Bone marrow (tissue), 2 donors: ENCODE data around the gene CAMSAP1.

Source experiments
- DNase-seq, 2 donors: peaks; one replicate each; lab custom pipeline; 2025; lab: John Stamatoyannopoulos, UW

Gene CAMSAP1

DNA sequence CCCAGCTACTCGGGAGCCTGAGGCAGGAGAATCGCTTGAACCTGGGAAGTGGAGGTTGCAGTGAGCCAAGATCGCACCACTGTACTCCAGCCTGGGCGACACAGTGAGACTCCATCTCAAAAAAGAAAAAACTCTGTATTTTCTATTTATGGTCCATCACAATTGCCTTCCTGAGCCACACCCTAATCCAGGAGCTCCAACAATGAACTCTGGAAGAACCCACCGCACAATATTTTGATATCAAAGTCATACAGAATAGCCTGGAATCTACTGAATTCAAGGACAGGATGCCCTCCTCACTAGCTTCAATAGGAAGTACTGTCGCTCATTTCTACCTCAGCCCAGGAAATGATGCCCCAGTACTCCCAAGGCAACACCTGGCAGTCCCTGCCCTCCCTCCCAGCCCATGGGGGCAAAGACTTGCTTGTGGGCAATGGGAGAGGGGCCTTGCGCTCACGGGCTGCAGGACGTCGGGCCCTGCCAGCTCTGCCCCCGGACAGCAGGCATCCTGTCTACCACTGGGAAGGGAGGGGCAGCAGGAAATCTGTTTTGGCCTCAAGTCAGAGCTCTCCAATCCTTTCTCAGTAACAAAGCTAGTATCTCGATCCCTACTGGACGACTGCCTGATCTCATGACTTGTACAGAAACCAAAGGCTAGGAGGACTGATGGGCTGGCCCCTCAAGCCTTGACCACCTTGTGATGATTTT lies 34.1 kb upstream of the CAMSAP1 start:
- DNase-seq, result no peak

DNA sequence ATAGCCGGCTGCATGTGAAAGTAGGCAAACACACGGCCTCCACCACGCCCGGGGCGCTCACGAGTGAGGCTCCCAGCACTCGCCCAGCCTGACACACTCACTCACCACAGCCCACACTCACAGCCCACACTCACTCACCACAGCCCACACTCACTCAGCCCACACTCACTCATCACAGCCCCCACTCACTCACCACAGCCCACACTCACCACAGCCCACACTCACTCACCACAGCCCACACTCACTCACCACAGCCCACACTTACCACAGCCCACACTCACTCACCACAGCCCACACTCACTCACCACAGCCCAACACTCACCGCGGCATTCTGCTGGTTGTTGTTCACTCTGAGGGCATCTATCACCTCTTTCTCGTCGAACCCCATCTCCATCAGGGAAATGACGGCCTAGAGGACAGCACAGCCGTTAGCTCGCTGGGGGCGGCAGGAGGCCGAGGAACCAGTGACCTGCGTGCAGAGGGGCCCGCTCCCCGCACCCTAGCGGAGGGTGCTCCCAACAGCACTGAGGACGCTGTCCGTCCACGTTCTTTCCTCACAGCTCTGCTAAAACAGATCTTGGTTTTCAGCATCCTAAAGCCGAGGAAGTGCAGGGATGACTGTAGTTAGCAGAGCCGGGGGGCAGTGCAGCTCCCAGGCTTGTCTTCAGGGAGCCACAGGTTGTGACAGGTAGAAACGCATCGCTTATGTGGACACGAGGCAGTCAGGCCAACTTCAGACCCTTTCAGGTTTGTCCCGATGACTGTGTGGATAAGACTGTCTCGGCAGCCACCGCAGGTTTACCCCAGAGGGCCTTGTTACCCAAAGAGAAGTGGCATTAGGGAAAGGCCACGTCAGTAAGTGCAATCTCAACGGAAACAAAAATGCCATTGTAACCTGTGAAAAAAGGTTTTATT lies 32.3 kb upstream of the CAMSAP1 start:
- no peak for DNase-seq

DNA sequence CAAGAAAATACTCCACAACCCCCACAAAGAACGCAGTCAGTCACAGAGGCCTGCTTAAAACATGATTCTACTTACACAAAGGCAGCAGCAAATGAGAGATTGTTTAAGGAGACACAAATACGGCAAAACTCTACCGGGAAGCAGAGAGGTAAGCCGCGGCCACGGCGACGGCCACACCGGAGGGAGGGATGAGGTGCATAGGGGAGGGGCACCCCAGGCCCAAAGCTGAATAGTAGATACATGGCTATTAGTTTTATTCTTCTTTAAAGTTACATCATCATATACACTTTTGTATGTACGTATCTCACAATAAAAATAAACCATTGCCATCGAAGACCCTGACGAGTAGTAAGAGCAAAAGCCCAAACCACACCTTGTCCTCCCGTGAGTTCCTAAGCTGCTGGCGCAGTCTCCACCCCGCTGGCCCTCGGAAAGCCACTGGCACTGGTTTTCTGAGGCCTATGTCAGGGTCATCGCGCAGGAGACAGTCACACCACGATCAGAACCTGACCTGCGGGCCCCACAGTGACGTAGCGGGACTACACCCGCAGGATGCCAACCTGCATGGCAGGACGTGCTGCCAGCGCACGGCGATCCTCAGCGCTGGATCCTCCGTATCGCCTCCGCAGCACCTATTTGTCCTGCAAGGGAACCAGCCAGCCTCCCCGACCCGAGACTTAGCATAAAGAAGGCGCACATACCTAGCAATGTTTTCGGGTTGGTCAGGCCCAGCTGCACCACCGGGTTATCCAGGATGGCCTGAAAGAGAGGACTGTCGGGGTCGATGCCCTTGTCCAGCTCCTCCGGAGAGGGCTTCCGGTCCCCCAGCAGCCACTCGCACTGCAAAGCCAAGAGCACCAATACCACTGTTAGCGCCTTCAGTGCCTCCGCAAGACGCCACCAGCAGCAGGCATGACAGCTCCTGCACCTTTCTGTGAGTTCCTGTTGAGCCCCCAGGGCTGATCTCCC lies 30.5 kb upstream of the CAMSAP1 start:
- DNase-seq, result no peak

DNA sequence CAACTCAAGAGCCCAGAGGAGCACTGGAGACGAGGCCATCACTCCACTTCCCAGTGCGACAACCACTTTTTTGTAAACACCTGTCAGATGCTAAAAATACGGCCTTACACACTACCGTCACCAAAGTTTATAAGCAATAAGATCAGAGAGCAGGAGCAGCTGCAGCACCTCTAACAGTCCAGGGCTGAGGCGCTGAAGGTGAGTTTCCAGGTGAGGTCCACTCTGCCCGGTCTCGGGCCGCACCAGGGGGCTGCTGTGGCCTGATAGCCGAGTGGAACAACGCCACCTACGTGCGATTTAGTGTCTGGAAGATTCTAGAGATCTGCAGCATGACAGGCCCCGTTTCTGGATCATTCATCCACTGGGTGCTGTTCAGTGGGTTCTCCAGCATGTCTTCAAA lies 25.8 kb upstream of the CAMSAP1 start:
- DNase-seq, result no peak

DNA sequence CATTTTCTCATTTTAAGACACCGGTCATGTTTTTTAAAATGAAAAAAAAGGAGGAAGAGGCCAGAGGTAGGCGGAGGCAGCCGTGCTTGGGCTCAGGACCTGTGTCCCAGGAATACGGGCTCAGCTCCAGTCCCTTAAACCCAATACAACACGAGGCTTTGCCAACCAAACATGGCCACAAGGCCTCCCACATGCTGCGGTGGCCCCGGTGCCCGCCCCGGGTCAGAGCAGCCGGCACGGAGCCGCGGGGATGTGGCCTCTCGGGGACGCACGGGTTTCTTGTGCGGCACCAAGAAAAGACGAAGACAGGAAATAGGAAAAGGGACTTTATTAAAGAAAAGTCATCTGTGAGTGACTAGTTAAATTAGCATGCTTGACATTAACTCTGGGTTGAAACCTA lies 25.3 kb upstream of the CAMSAP1 start:
- DNase-seq, result no peak

DNA sequence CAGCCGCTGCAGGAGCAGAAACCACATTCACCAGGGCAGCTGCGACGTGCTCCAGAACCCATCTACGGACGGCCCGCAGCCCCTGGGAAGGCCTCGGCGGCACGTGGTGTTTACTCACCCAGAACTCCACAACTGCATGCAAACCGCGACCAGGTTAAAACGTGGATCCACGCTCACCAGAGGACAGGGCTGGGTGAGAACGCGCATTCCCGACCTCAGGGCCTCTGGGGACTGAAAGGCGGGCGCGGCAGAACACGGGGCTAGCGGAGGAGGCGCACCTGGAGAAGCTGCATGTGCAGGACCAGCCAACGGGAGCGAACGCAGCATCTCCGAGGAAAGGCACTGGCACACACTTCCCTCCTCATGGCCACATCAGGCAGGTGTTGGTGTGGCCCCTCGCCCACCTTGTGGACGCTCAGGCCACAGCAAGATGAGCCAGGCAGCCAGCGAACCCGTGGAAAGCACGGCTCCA lies 24.0 kb upstream of the CAMSAP1 start:
- DNase-seq, result no peak

DNA sequence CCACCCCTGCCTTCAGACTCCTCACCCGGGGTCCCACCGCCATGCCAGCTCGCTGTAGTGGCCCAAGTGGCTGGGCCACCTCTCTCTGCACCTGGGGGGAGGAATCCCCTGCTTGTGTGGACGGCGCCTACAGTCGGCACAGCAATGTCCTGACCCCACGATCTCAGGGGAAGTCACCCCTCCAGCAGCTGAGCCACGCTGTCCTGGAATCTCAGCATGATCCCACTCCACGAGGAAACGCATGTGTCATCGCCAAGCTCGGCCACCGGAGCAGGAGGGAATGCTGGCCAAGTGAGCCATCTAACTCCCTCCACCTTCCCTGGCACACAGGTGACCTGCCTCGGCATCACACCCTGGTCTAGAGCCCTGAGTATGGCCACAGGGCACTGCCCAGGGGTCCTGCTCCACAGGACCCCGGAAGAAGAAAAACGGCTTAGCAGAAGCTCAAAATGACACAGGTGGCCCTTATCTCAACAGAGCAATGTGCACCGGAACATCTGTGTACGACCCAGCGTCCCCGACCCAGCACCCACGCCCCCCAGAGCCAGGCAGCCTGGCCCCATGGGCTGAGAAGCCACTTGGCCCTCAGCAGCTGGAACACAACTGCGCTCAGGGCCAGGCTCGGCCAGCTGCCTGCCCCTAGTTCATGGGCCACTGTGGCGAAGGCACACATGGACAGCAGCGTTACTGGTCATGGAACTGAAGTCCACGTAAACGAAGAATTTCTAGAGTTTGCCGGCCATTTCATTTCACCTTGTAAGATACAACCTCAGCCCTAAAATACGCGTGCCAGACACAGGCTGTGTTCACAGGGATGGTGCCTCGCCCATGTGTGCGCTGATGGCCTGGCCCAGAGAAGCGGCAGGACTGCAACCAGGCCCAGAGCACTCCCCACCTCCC lies 23.4 kb upstream of the CAMSAP1 start:
- DNase-seq, result no peak

DNA sequence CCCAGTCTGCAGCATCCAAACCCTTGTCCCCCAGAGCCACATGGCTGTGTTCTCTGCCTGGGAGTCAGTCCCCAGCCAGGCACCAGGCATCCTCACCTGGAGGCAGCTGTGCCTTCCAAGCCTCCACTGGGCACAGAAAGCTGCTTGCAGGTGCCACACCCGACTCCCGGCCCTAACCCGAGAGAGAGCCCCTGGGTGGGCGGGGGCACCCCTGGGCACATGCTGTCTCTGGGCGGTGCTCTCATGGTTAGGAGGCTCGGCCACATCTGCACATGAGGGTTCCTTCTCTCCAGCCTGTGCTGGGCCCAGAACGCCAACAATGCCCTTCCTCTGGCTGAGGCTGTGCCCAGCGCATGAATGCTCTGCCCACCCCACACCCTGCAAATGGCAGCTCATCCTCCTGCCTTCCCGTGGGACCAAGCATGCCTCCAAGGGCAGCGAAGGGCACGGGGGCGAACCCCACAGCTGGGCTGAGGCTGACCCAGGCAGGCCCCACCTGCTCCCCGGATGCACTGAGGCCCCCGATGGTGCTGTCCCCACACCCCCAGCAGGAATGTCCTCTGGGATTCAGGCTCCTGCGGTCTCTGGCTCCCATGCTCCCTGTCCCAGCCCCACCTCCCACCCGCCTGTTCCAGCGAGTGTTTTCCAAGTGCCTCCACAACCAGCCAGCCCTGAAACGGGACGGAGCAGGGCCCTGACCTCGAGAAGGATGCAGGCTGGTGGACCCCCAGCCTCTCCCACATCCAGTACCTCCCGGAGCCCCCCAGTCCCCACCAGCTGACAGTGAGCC lies 22.5 kb upstream of the CAMSAP1 start:
- no peak for DNase-seq

DNA sequence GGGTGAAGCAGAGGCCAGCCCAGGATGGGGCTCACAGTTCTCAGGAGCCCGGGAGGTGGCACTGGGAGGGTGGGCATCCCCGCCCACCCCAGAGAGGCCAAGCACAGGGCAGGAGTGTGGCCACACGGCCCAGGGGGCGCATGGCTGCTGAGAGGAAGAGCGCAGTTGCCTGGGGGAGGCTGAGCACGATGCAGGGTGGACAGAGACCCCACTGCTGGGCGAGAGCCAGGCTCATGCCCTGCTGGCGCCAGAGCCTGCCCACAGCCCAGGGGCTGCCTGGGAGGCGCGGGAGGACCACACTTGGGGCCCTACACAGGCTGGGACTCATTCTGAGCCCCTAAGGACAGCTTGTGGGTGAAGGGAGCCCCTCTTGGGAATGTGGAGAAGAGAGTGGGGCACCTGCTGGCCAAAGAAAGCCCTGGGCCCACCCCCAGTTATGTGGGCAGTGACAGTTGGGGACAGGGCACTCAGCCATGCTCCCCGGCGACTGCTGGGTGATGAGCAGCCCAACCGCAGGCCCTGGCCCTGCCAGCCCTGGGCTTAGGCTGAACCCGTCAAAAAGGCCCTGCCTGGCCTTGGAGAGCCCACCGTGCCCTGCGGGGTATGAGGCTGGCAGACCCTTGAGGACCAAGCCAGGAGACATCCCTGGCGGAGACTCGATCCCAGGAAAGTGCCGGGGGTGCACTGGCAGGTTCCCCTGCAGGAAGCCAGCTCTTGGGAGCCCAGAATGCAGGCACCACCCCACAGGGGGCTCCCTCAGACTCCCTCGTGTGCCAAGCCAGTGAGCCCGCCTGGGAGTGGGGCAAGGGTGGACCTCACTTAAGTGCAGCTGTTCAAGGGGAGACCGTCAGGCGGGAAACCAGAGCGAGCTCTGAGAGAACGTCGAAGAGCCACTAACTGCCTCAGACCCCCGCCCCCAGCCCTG lies 21.6 kb upstream of the CAMSAP1 start:
- DNase-seq, result no peak

DNA sequence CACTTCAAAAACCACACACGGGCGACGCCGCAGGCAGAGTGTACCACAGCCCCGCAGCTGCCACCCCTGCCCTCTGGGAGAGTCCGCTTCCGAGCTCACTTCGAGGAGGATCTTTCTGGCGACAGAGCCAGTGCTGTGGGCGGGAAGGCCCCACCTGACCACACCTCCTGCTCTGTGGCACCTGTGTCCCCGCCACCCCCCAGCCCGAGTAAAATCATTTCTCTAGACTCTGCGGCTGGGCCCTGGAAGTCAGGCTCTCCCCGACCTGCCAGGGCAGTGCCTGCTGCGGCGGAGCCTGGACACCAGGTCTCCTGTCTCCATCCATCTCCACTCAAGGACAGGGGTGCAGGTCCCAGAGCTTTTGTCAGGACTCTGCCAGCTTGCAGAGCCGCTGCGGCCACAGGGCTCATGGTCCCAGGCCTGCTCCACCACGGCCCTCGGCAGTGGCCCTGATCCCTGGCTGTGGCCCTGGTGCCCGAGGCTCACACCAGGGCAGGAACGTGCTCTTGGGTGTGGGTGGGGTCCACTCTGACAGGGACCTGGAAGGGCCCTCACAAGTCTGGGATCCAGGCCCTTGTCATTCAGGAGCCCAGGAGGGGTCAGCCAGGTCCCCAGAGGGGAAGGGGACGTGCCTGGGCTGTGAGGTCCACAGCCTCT lies 20.9 kb upstream of the CAMSAP1 start:
- DNase-seq, result no peak

DNA sequence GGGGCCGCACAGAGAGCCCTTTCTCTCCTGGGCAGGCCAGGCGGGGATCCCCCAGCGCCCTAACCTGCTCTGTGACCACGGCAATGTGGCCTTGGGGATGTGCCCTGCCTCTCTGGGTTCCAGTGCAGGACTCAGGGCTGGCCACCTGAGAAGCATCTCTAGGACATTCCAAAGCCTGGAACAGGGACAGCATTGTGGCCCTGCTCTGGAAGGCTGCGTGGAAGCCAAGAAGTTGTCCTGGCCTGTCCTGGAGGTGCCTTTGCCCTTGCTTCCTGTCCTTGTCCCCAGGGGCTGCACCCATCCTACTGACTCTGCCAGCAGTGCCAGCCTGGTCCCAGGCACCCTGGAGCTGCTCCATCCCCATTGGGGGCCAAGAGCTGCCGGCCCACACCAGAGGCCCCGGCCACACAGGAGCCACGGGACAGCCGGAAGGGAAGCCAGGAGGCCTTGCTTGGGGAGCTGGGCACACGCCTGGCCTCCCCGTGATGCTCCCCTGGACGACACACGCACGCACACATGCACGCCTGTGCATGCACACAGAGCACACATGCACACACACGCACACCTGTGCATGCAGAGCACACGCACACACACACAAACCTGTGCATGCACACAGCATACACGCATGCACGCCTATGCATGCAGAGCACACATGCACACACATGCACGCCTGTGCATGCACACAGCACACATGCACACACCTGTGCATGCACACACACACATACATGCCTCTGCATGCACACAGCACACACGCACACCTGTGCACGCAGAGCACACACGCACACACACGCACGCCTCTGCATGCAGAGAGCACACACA lies 20.1 kb upstream of the CAMSAP1 start:
- DNase-seq, result no peak

DNA sequence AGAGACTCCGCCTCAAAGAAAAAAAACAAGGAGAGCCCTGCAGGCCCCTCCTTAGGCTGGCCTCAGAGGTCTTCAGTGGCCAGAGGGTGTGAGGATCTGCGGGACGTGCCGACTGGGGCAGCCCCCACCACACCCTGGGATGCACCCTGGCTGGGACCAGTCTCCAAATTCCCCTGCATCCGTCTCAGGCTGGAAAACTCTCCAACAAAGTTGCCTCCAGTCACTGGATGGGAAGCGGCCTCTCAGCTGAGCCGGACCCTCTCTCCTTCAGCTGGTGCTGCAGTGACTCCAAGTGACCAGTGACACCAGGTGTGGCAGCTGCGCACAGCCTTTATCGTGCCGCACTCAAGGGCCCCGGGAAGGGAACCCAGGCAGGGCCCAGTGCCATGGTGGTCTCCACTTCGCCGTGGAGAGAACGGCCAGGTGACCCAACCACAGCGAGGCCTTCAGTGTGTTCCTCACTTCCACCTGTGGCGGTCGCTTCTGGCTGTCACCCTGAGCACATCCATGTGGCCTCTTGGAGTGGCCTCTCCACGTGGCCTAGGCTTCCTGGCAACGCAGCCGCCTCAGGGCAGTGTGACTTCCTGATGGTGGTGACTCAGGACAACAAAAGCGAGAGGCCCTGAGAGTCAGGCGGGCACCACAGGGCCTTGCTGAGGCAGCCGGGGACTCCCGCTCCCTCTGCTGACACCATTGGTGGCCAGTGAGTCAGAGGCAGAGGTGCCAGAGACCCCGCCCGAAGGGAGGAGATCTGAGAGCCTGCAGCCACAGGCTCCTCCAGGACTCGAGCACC lies 19.3 kb upstream of the CAMSAP1 start:
- DNase-seq, result peak; percentile 59 to 81

DNA sequence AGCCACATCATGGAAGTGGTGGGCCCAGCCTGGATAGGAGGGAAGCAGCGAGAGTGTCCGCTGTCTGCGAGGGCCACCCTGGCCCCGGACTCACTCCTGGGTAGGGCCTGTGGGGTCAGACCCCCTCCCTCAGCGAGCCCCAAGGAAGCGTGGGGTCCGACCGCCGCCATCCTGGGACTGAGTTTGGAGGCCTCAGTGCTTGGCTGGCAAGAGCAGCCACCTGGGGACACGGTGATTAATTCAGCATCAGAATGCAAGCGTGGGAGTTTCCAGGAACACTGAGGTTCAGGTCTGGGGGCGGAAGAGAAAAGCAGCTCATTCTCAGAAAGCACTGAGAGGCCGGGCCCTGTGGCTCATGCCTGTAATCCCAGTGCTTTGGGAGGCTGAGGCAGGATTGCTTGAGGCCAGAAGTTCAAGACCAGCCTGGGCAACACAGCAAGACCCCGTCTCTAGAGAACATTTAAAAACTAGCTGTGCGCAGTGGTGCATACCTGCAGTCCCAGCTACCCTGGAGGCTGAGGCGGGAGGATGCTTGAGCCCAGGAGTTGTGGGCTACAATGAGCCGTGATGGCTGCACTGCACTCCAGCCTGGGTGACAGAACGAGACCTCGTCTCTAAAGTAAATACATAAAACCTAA lies 18.3 kb upstream of the CAMSAP1 start:
- DNase-seq, result no peak

DNA sequence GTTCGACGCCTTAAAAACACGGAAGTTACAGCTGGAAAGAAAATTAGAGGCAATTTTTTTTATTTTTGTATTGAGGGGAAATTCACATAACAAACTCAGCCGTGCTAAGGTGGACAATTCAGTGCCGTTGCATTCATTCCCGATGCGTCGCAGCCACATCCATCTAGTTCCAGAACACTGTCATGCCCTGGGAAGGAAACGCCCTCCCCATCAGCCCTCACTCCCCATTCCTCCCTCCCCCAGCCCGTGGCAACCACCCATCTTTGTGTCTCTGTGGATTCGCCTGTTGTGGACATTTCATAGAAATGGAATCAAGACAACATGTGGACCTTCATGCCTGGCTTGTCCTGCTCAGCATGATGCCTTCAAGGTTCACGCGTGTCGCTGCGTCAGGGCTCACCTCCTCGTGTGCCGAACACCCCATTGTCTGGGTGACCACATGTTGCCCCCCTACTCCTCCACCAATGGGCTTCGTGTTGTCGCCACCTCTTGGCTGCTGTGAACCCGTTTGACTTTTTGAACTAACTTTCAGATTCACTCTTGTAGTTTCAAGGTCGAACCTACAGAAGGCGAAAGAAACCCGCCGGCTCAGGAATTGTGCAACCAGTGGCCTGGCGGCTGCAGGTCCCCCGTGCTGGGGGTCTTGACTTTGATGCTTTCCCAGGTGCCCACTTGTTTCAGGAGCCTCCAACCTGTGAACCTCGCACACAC lies 17.4 kb upstream of the CAMSAP1 start:
- DNase-seq, result no peak

DNA sequence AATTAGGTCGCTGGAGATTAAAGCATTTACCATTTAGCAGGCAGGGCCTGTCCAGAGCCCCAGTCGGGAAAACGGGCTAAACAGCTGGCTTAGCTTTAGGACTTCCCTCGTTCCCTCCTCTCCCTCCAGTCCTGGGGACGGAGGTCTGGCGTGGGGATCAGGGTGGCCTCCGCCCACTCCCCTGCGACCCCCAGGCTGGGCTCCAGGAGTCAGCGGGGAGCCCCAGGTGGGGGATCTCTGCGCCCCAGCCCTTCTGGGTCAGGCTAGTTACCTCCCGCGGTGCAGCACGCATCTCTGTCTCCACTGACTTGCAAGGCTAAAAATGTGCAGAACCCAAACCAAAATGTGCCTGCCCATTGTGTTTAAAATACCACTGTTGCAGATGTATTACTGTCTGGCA lies 16.2 kb upstream of the CAMSAP1 start:
- no peak for DNase-seq
